Fibroblast of the conjunctiva (primary cell): ENCODE results near the gene CHMP6.
"Not testable (repeated sequence)": the region's sequence is repeated elsewhere in the genome, so short reads cannot be mapped to it uniquely, and the experiment has no call there.

Source experiments
- DNase-seq: peaks from one replicate; pipeline ENCODE4 v3.0.0-alpha.2; 2010; ENCODE audit warnings: low read depth

The CHMP6 gene

GRCh38 chr17:81030312-81030711, 38.7 kb downstream of the CHMP6 start:
- not testable (repeated sequence) for DNase-seq

GRCh38 chr17:81030741-81031565, 39.3 kb downstream of the CHMP6 start:
- DNase-seq = no peak

DNA sequence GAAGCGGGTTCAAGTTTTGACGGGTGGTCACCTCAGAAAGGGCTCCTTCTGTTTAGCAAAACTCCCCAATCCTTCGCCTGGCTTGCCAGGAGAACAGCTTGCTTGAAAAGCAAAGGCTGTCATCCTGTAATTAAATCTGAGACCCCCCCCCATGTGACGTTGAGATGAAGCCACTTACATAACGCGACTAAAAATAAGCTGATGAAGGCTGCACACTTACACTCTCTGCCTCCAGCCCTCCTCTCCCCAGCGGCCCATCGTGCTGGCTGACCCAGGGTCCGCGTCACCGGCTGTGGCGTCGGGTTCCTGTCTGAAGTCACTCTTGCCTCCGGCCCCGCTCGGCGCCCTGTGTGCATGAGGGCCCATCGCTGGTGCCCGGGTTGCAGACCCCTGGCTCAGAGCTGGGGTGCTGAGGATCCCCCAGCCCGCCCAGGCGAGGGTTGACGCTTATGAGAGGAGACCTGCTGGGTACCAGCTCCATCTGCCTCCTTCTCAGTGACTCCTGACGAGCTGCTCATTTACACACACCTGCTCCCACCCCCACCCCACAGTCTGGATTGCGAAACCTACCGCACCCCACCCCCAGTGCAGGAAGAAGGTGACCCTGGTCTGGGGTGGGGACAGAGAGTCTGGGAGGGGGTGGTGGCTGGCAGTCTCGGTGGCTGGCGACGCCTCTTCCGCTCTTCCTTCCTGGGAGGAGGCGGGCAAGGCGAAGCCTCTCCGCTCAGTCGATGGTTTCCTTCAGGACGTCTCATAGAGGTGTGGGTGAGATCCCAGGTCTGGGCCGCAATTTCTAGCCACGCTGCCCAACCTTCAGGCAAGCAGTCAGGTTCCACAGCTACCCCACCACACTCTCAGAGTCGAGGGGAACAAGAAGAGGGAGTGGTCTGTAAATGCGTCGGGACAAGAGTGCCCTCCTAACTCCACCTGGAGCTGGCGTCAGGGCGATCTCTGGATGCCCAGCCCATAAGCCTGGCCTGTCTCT, 40.2 kb downstream of the CHMP6 start:
- no peak for DNase-seq

- no peak for DNase-seq
Measured at GRCh38 chr17:81032641-81033480, 41.2 kb downstream of the CHMP6 start.

GRCh38 chr17:81033535-81034167, 42.0 kb downstream of the CHMP6 start:
- no peak for DNase-seq

GRCh38 chr17:81034168-81034777, 42.6 kb downstream of the CHMP6 start:
- DNase-seq = no peak

- peak; percentile 90 for DNase-seq
Measured at GRCh38 chr17:81034779-81035520, 43.3 kb downstream of the CHMP6 start, which contains the start of gene BAIAP2. Gene BAIAP2, plus strand, starts transcription at chr17:81035151. Its CDS starts 104 bp downstream, at chr17:81035255.

DNA sequence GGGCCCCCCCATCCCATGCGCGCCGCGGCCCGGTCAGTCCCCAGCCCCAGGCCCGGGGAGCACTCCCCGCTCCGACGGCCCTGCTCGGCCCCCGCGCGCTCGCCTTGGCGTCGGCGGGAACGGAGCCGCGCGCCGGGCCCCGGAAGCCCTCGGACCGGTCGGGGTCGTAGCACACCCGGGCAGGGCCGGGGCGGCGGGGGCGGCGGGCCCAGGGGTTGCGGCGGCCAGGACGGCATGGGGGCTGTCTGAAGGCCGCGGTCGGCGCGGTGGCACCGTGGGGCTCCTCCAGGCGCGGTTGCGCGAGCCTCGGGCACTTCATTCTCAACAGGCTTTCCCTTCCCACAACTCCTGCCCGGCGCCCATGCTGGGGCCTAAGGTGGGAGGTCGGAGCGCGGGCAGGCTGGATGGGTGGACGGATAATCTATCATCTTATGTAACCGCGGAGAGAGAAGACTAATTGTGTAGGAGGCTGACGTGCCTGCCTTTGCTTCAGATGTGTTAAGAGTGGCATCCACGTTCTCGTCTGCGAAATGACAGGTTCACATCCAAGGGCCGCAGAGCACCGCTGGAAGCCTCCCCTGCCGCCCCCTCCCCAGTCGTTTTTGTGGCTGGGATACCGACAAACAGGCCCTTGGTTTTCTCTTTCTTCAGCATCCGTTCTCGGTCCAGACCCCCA, 44.0 kb downstream of the CHMP6 start:
- no peak for DNase-seq

GRCh38 chr17:81036197-81036941, 44.7 kb downstream of the CHMP6 start:
- DNase-seq = no peak

DNA sequence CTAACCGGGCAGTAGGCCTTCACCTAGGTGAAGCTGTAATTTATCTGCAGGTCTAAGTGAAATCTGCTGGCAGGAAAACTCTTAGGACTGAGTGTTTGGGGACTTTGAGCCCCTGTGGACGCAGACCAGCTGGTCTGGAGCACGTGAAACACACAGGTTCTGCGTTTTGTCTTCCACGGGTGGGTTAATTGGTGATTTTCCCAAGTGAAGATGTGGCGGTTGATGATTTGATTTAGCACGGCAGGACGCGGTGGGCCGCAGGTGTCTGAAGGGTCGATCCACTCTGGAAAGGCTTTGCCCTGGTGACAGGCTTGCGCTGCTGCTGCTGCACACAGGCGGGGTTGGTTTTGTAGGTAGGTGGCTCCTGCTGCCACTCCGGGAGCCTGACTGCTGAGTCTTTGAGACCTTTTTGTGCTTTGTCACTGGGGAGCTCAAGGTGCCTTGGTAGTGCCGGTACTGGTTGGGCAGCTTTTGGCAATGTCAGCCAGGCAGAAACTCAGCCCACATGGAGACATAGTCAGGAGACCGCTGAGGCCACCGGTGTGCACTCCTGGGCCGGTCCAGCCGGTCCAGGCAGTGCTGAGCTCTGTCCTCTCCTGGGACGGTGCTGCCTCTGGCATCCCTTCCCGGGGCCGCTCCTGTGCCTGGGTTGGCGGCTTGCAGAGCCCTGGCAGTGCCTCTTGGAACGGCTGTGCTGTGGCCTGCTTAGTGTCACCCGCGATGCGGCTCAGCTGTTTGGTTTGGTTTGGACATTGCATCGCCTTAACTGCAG, 45.6 kb downstream of the CHMP6 start:
- DNase-seq = no peak

DNA sequence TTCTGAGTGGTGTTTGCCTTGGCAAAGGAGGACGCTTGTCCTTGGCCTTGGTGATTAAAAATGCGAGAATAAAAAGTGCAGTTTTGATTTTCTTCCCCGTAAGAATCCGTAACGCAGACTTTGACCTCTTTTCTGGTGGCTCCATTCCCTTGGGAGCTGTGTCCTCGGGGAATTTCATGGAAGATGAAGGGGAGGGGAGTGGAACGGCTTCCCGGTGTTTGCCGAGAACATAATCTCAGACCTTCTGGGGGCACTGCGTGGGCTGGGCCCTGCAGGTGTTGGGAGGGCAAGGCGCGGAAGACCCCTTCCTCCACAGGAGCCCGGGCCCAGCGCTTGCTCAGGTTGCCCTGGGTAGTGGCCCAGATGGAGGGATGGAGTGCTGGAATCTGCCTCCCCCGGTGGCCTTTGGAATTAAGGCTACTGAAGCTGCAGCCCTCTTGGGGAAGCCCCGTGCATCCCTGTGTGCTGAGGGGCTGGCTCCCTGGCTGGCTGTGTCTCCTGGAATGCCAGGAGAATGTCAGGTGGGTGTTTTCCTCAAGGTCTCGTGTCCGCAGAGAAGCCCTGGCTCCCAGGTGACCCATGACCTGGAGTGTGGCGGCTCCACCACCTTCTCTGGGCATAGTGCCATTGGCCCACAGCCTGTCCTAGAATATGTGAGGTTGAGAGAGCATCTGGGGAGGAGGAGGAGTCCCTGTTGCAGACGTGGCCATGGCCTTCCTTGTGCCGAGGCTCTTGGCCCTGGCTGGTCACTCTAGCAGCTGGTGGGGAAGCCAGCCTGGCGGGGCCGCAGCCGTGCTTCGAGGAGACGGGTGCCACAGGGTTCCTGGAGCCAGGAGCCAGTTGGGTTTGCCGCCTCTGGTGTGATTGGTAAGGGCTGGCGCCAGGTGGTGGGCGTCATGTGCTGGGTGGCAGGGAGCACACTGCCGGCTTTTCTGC, 46.4 kb downstream of the CHMP6 start:
- no peak for DNase-seq

DNA sequence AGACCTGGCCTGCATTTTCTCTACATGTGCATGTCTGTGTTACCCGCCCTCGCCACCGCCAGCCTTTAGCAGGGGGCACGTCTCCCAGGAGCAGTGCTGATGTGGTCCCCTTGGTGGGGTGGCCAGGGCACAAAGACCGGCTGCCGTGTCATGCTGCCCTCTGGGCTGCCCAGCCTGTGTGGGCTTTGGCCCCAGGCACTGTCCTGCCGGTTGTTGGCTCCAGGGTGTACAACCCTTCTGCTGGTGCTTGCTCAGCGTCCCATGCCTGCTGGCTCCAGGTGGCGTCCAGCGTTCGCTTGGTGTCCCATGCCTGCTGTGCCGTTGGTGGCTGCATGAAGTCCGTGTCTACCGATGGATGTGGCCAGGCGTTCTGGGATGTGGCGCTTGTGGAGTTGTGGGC, 47.5 kb downstream of the CHMP6 start:
- no peak for DNase-seq

GRCh38 chr17:81039854-81040758, 48.5 kb downstream of the CHMP6 start:
- no peak for DNase-seq

DNA sequence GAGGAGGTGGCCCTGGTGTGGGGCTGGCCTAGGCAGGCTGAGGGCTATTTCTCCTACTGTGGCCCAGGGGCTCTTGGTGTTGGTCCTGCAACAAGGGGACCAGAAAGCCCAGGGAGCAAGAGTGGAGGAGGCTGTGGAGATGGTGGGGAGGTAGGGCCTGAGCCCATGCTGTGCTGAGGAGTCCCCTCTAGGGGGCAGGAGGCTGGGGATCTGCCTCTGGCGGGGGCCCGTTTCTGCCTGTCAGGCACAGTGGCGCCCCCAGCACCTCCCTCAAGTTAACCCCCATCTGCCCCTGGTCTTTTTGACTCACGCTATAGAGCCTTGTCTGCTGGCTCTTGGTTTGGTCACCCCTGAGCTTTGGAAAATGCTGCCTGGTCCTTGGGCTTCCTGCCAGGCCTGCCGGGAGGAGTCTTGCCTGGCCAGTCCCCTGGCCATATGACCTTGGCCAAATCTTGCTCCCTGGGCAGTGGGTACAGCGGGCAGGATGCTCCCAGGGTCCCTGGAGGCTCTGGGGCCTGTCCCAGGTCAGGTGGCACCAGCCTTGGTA, 49.2 kb downstream of the CHMP6 start:
- no peak for DNase-seq

DNA sequence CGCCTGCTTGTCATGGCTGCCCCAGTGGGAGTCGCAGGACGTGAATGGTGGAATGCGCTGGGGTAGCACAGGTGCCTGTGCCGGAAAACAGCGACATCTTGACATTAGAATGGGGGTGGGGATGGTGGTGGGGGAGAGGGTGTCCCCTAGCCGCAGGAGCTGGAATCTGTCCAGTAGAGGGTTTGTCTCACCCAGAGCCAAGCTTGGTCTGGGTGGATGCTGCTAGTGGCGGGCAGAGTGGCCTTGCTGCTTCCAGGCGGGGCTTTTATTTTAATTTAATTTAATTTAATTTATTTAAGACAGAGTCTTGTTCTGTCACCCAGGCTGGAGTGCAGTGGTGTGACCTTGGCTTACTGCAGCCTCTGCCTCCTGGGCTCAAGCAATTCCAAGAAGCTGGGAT, 51.0 kb downstream of the CHMP6 start:
- DNase-seq = no peak

- DNase-seq = no peak
Measured at GRCh38 chr17:81043319-81043724, 51.7 kb downstream of the CHMP6 start.
